ENCODE data around the gene CCDC27.

Gene CCDC27

DNA sequence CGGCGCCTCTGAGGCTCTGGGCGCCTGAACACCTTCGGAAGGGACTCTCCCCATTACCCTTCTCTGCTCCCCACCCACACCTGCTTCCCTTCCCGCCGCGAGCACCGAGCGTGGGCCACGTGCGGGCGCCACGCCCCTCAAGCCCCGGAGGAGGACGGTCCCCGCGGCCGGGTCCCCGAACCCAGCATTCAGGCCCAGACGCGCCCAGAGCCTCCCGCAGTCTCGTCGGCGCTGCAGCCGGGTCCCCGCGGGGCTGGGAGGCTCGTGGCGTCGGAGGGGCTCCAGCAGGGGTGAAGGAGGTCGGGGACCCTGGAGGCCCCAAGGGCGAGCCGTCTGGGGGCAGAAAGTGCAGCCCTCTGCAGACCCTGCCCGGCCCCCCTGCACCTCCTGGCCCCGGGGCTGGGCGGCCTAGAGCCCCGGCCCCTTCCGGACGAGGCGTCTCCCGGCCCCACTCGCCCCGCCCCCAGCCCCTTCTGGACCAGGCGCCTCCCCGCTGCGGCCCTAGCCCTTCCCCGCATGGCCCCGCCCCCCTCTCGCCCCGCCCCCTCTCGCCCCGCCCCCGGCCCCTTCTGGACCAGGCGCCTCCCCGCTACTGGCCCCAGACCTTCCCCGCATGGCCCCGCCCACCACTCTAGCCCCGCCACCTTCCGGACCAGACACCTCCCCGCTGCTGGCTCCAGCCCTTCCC, 19.9 kb downstream of the CCDC27 start:
- no peaks in the 10 kb centered on the region for H3K36me3 Mint-ChIP-seq
- H3K4me3 Mint-ChIP-seq, result peak overlapping the region; percentile 80
- H3K27me3 Mint-ChIP-seq, result peaks cover 9% of the 10 kb centered on the region
- peaks cover 42% of the 10 kb centered on the region for H3K4me1 Mint-ChIP-seq
- peak; percentile 90 for ATAC-seq
- H3K27ac Mint-ChIP-seq, result peak overlapping the region; percentile 69
- H3K9me3 Mint-ChIP-seq, result no peaks in the 10 kb centered on the region

DNA sequence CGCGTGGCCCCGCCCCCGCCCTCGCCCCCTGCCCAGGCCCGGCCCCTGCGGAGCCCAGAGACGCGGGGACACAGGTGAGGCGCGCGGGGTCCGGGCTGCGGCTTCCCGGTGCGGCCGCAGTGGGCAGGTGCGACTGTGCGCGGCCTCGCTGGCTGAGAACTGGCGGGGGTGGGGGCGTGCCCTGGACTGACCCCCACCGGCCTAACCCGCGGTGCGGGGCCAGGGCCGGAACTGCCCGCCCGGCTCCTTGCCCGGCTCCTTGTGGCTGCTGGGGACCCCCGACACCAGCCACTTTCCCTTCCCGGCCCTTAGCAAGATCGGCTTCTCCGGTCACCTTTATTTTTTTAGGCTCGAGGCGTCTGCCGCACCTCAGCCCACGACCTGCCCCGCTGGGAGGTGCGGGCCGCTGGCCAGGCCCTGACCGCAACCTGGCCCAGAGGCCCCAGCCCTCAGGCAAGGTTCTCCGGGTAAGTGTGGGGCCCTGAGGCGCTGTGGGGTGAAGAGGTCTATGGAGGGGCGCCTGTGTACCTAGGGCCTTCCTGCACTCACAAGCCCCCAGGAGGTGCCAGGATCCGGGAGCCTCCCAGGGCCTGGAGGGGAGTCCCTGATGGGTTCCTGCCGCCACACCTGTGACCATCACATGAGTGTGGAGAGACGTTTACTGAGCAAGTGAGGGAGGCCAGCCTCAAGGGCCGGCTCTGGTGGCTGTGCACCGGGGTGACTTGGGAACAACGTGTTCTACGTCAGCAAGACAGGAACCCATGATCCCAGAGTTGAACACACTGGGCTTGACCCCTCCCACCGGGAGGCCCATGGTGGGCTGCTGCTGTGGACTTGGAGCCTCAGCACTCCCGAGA, 20.7 kb downstream of the CCDC27 start, which contains the start of gene SMIM1:
Gene SMIM1, plus strand, starts transcription at position 35 of the 857 bp plus-strand sequence. CDS start 2,625 bp downstream, outside the sequence.
- Mint-ChIP-seq H3K4me3 (peak within 1 kb of the TSS; percentile 80), H3K36me3 (no peaks in the 10 kb centered on the region), H3K4me1 (peaks cover 42% of the 10 kb centered on the region), H3K27me3 (peaks cover under 1% of the 10 kb centered on the region), H3K27ac (peak within 1 kb of the TSS; percentile 69), H3K9me3 (no peaks in the 10 kb centered on the region)
- ATAC-seq, result no peak

DNA sequence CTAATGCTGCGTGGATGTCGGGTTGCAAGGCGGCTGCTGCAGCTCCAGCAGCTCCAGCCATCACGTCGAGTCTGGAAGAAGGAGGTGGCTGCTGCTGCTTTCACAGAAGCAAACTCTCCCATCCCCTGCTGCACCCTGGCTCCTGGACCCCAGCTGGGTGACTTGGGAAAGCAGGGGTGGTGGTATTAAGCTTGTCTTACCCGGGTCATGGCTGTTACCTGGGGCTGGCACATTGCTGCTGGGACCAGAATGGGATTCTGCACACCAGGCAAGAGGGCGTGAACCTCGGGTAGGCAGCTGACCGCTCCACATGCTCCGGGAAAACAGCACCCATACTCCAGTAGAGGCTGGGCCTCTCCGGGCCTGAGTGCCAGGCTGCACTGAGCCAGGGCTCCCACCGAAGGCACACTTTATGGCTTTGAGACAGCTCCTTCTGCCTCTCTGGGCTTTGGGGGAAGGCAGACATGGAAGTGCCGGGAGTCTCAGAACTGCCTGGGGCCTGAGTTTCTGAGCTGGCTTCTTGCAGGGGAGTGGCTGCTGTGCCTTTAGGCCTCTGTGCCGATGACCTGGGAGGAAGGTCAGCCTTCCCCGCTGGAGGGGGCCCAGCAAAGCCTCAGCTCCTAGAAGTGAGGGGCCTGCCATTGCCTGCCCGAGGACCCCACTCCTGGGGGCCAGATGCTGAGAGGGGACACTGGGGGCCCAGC, 21.5 kb downstream of the CCDC27 start:
- Mint-ChIP-seq H3K9me3 (no peaks in the 10 kb centered on the region), H3K27ac (peak overlapping the region; percentile 49), H3K27me3 (no peaks in the 10 kb centered on the region), H3K4me1 (peaks cover 42% of the 10 kb centered on the region), H3K4me3 (no peak overlapping the region), H3K36me3 (no peaks in the 10 kb centered on the region)
- no peak for ATAC-seq

DNA sequence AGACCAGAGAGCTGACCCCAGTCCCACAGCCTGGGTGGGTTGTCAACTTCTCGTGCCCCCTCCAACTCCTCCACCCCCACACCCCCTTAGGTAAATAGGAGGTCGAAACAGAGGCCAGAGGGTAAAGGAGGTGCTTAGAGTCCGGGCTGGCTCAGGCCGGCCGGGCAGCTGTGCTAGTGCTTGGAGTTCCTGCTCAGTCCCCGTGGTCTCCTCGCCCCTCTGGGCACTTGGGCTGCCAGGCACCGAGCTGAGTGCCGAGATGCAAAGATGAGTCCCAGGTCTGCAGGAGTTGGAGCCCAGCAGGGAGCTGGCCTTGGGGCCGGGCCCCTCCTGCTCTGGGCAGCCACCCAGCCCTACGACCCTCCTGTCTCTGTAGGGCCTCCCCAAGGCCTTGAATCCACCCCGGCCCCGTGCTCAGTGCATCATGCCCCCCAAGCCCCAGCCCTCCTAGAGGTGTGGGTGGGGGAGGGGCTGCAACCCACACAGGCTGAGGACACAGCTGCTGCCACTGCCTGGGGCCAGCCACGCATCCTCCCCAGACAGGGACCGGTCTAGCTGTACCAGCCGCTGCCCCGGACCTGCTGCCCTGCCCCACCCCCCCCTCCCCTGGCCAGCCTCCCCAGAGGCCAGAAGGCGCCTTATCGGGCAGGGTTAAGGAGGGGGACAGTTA, 22.2 kb downstream of the CCDC27 start:
- H3K4me1 Mint-ChIP-seq, result peaks cover 42% of the 10 kb centered on the region
- no peak for ATAC-seq
- no peak overlapping the region for H3K4me3 Mint-ChIP-seq

DNA sequence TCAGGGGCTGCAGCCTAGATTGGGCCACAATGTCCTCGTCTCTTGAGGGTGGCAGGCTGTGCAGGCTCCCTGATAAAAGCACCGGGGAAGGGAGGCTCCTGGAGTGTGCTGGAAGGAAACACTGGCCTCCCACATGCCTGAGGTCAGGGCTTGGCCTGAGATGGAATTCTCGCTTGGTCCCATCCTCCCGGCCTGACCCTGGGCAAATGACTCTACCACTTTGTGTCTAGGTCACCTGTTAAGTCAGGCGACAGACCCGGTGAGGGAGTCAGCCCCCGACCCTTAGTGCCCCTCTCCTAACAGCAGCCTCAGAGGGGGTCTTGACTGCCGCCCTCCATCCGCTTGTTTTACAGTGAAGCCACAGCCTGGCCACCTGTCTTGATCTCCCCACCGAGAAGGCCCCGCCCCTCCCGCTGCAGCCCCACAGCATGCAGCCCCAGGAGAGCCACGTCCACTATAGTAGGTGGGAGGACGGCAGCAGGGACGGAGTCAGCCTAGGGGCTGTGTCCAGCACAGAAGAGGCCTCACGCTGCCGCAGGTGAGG, 22.8 kb downstream of the CCDC27 start:
- peaks cover 42% of the 10 kb centered on the region for H3K4me1 Mint-ChIP-seq
- H3K27me3 Mint-ChIP-seq, result no peaks in the 10 kb centered on the region
- peak overlapping the region; percentile 5 for H3K4me3 Mint-ChIP-seq
- ATAC-seq, result no peak
- H3K9me3 Mint-ChIP-seq, result no peaks in the 10 kb centered on the region
- no peak overlapping the region for H3K27ac Mint-ChIP-seq
- H3K36me3 Mint-ChIP-seq, result peaks cover 10% of the 10 kb centered on the region

More for the DNA sequence above, 22.2 kb downstream of the CCDC27 start:
- Mint-ChIP-seq H3K27ac (no peak overlapping the region), H3K9me3 (no peaks in the 10 kb centered on the region), H3K27me3 (no peaks in the 10 kb centered on the region), H3K36me3 (peaks cover 4% of the 10 kb centered on the region)

- H3K27ac Mint-ChIP-seq, result peak overlapping the region; percentile 17
- peaks cover 16% of the 10 kb centered on the region for H3K36me3 Mint-ChIP-seq
- peak; percentile 55 for ATAC-seq
- no peaks in the 10 kb centered on the region for H3K9me3 Mint-ChIP-seq
- H3K4me1 Mint-ChIP-seq, result peaks cover 38% of the 10 kb centered on the region
- no peaks in the 10 kb centered on the region for H3K27me3 Mint-ChIP-seq
- H3K4me3 Mint-ChIP-seq, result peak overlapping the region; percentile 41
These were observed 23.4 kb downstream of the CCDC27 start for GRCh38 chr1:3775490-3776230.

DNA sequence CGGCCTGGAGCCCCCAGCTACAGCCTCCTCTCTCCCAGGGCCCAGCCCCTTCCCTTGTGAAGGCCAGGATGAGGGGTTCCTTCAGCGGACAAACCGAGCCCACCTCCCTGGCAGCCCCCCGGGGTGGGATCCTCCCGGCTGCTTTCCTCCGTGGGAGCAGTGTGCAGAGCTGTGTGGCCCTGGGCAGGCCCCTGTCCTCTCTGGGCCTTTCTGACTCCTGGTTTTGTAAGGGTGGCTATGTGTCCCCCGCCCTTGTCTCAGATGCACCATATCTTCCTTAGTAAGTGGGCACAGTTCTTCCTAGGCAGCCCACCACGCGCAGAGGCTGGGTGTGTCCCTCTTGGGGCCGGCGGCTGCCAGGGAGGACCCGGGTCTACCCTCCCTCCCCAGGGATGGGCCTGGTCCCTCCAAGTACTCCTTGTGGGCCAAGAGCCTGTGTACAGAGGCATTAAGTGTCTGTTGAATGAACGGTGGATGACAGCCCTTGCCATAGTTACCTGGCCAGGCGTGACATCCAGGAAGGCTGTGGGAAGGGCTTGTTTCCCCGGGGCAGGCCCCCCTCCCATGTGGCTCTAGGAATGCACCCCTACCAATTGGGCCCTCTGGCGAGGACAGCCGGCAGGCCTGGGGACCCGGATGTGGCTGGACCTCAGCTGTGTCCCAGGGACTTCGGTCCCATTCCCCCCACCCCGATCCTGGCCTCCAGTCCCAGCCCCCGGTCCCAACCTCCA, 24.1 kb downstream of the CCDC27 start:
- Mint-ChIP-seq H3K27me3 (no peaks in the 10 kb centered on the region), H3K9me3 (no peaks in the 10 kb centered on the region), H3K4me1 (peaks cover 30% of the 10 kb centered on the region), H3K4me3 (no peak overlapping the region), H3K36me3 (peaks cover 24% of the 10 kb centered on the region), H3K27ac (peak overlapping the region; percentile 17)
- no peak for ATAC-seq

GRCh38 chr1:3777078-3777547, 24.9 kb downstream of the CCDC27 start:
- H3K4me1 Mint-ChIP-seq, result peaks cover 24% of the 10 kb centered on the region
- no peaks in the 10 kb centered on the region for H3K9me3 Mint-ChIP-seq
- no peak overlapping the region for H3K4me3 Mint-ChIP-seq
- H3K27me3 Mint-ChIP-seq, result no peaks in the 10 kb centered on the region
- no peak for ATAC-seq
- H3K36me3 Mint-ChIP-seq, result peaks cover 31% of the 10 kb centered on the region
- no peak overlapping the region for H3K27ac Mint-ChIP-seq

DNA sequence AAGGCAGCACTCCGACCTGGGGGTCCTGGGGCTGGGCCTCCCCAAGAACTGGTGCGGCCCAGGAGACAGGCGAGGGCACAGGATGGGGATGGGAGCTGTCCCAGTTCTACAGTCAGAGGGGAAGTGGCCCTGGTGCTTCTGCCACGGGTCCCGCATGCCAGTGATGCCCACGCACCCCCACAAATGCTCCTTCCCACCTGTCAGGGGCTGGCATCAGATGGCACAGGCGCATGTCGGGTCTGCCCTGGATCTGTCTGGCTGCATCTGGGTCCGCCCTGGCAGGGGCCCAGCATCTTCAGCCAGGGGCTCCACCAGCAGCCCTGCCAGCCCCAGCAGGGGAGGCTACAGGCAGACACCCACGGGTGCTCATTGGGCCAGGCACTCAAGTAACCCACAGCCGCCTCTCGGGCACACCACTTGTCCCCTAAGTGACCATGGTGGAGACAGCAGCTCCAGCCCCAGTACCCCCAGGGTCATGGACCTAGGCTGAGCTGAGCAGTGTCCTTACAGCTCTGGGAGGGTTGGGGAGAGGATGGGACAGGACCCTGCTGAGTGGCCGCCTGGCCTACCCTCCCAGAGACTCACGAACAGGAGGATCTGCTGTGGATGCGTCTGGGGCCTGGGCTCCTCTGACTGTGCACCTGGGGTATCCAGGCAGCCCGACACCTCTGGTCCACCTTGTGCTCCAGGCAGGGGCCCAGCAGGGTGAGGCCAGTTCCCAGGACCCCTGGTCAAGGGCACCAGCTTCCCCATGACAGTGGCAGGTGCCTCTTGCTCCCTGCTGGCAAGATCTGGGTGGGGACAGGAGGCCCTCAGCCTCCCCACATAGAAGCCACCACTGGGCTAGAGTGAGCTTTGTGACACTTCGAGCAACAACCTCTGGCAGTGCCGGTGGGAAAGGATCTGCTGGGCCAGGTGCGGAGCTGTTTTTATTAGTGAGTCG, 25.7 kb downstream of the CCDC27 start:
- peaks cover 23% of the 10 kb centered on the region for H3K4me1 Mint-ChIP-seq
- no peak overlapping the region for H3K4me3 Mint-ChIP-seq
- H3K9me3 Mint-ChIP-seq, result no peaks in the 10 kb centered on the region
- no peak for ATAC-seq
- H3K27ac Mint-ChIP-seq, result no peak overlapping the region
- H3K36me3 Mint-ChIP-seq, result peaks cover 39% of the 10 kb centered on the region
- no peaks in the 10 kb centered on the region for H3K27me3 Mint-ChIP-seq

GRCh38 chr1:3778590-3779264, 26.5 kb downstream of the CCDC27 start:
- ATAC-seq, result no peak
- Mint-ChIP-seq H3K4me1 (peaks cover 17% of the 10 kb centered on the region), H3K4me3 (no peak overlapping the region), H3K27ac (no peak overlapping the region), H3K36me3 (peaks cover 40% of the 10 kb centered on the region), H3K9me3 (no peaks in the 10 kb centered on the region), H3K27me3 (no peaks in the 10 kb centered on the region)

GRCh38 chr1:3779265-3779911, 27.1 kb downstream of the CCDC27 start:
- no peaks in the 10 kb centered on the region for H3K27me3 Mint-ChIP-seq
- no peak overlapping the region for H3K4me3 Mint-ChIP-seq
- H3K4me1 Mint-ChIP-seq, result peaks cover 17% of the 10 kb centered on the region
- ATAC-seq, result no peak
- H3K36me3 Mint-ChIP-seq, result peaks cover 47% of the 10 kb centered on the region
- H3K9me3 Mint-ChIP-seq, result no peaks in the 10 kb centered on the region
- no peak overlapping the region for H3K27ac Mint-ChIP-seq

DNA sequence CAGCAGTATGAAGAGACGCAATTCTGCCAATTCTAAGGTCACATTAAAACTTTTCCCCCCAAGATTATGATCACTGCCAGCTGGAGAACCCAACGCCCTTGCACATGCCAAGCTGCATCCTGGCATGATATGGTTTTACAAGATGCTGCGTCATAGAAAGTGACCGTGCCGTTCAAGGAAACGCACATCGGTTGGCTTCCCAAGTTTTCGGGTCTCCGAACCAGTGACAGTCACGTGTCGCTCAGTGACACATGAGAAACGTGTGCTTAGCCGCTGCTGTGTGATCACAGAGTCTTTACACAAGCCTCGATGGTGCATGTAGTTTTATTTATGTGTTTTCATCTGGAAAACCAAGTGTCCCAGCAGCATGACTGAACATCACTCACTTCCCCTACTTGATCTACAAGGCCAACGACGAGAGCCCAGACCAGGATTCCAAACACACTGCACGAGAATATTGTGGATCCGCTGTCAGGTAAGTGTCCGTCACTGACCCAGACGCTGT, 27.7 kb downstream of the CCDC27 start:
- no peak overlapping the region for H3K4me3 Mint-ChIP-seq
- peaks cover 16% of the 10 kb centered on the region for H3K4me1 Mint-ChIP-seq
- H3K27me3 Mint-ChIP-seq, result no peaks in the 10 kb centered on the region
- H3K27ac Mint-ChIP-seq, result no peak overlapping the region
- peaks cover 52% of the 10 kb centered on the region for H3K36me3 Mint-ChIP-seq
- no peaks in the 10 kb centered on the region for H3K9me3 Mint-ChIP-seq
- no peak for ATAC-seq

Measured in stimulated activated memory B cell treated with anti-CD40 and anti-IgM and Interleukin-4, amounts not matched to agents 10 μg/mL and 1 μg/mL and 100 μg/mL, for 72 hours (primary cell).